Fibroblast of lung (primary cell): Measurements from ENCODE around the gene FAM219B.

Experiments used
- CTCF ChIP-seq, 2 donors: IDR thresholded peaks in 1 of 2; conservative IDR thresholded peaks in 1 of 2; 1 replicate in 1 of 2; 2 replicates in 1 of 2; pipeline ENCODE4 v1.5.1; 2011 to 2012; ENCODE audit warnings: low read length in 2 of 2, control low read depth in 1 of 2, inconsistent platforms in 1 of 2, low read depth in 1 of 2, mild to moderate bottlenecking in 1 of 2
- EZH2 ChIP-seq: IDR thresholded peaks from 2 replicates; pipeline ENCODE4 v1.5.1; 2012; ENCODE audit warnings: low read length, control low read depth, mild to moderate bottlenecking; ENCODE audit errors: missing control alignments

GRCh38 chr15:74851960-74852359 lies 54.7 kb downstream of the FAM219B start:
- no peak for TF ChIP-seq CTCF (conservative IDR thresholded peaks at IDR 0.05 in 1 of 2, IDR thresholded peaks at IDR 0.05 in 1 of 2; ENCODE audit: low read depth in 1 of 2, low read length in 2 of 2)
- no peak for TF ChIP-seq EZH2
